SK-N-SH (cell line): Measurements from ENCODE around the gene SBK1. TPM values are rescaled to one million over a fixed set of nuclear protein-coding genes. Genes with fewer than 3 reads are reported as not detected.

Experiments
- CTCF ChIA-PET: fragments of 300-600, 350-600 bp; formaldehyde crosslinking; extraction: SDS; loops from one replicate; lab custom pipeline; 2021; lab: Yijun Ruan, JAX
- POLR2A ChIA-PET: fragments of 350-600 bp; sonication (Branson Sonifier 250); formaldehyde crosslinking; extraction: SDS; loops from one replicate; lab custom pipeline; 2020; ENCODE audit warnings: antibody characterized with exemption, inconsistent platforms; lab: Yijun Ruan, JAX
- DNase-seq: peaks from one replicate; pipeline ENCODE4 v3.0.0; 2012
- H2AFZ ChIP-seq: fragments of 200-600 bp; sonication (generic); 2 replicates; pipeline ENCODE4 v1.8.1; 2016; ENCODE audit warnings: antibody characterized with exemption, mild to moderate bottlenecking, low read depth
- H3F3A ChIP-seq: fragments of 200-600 bp; sonication (generic); replicated peaks from 2 replicates; pipeline ENCODE3; 2016; ENCODE audit warnings: antibody characterized with exemption, mild to moderate bottlenecking; ENCODE audit not compliant: insufficient read depth
- H3K27ac ChIP-seq, 2 experiments: fragments of 200-500 bp in 1 of 2; fragments of 200-600 bp in 1 of 2; sonication (Bioruptor generic) in 1 of 2; sonication (generic), shearing (Covaris generic) in 1 of 2; 2 replicates each; pipeline versions ENCODE4 v1.5.1 to v1.6.1; 2014 to 2016; ENCODE audit warnings: low read depth in 2 of 2, inconsistent platforms in 1 of 2, low read length in 1 of 2, mild to moderate bottlenecking in 1 of 2, mixed read lengths in 1 of 2
- H3K27me3 ChIP-seq: fragments of 200-600 bp; sonication (generic), shearing (Covaris generic); 2 replicates; pipeline ENCODE4 v1.6.1; 2016; ENCODE audit warnings: mixed run types; ENCODE audit not compliant: insufficient read depth
- H3K36me3 ChIP-seq, 2 experiments: fragments of 200-500 bp in 1 of 2; fragments of 200-600 bp in 1 of 2; sonication (Bioruptor generic) in 1 of 2; sonication (generic) in 1 of 2; replicated peaks in 1 of 2; 2 replicates each; pipeline versions ENCODE3 to v1.5.1; 2014 to 2016; ENCODE audit warnings: low read length in 1 of 2, mild to moderate bottlenecking in 1 of 2; ENCODE audit not compliant: insufficient read depth in 2 of 2, control insufficient read depth in 1 of 2
- H3K4me1 ChIP-seq, 2 experiments: fragments of 200-500 bp in 1 of 2; fragments of 200-600 bp in 1 of 2; sonication (Bioruptor generic) in 1 of 2; sonication (generic), shearing (Covaris generic) in 1 of 2; 2 replicates each; pipeline versions ENCODE4 v1.5.1 to v1.6.1; 2014 to 2016; ENCODE audit warnings: low read depth in 1 of 2, low read length in 1 of 2, mixed run types in 1 of 2; ENCODE audit not compliant: insufficient read depth in 2 of 2, control insufficient read depth in 1 of 2
- H3K4me2 ChIP-seq: fragments of 200-600 bp; sonication (generic), shearing (Covaris generic); 2 replicates; pipeline ENCODE4 v1.6.1; 2017; ENCODE audit warnings: mixed run types
- H3K4me3 ChIP-seq, 2 experiments: fragments of 200-500 bp in 1 of 2; fragments of 200-600 bp in 1 of 2; sonication (Bioruptor generic) in 1 of 2; sonication (generic), shearing (Covaris generic) in 1 of 2; 2 replicates each; pipeline versions ENCODE4 v1.5.1 to v1.8.1; 2014 to 2016; ENCODE audit warnings: low read depth in 2 of 2, inconsistent platforms in 1 of 2, low read length in 1 of 2, mild to moderate bottlenecking in 1 of 2, mixed read lengths in 1 of 2, moderate library complexity in 1 of 2
- H3K79me2 ChIP-seq: fragments of 200-600 bp; sonication (generic); 2 replicates; pipeline ENCODE4 v1.8.1; 2017; ENCODE audit warnings: mild to moderate bottlenecking; ENCODE audit not compliant: insufficient read depth
- H3K9ac ChIP-seq: fragments of 200-600 bp; sonication (generic); 2 replicates; pipeline ENCODE4 v1.6.1; 2017; ENCODE audit warnings: mixed run types
- H3K9me2 ChIP-seq: fragments of 200-600 bp; sonication (generic); 2 replicates; pipeline ENCODE4 v1.6.1; 2017; ENCODE audit warnings: mixed run types
- H3K9me3 ChIP-seq: fragments of 200-600 bp; sonication (generic); 2 replicates; pipeline ENCODE4 v1.6.1; 2017; ENCODE audit warnings: mixed run types, mild to moderate bottlenecking, moderate library complexity
- H4K20me1 ChIP-seq: fragments of 200-600 bp; sonication (generic); 2 replicates; pipeline ENCODE4 v1.6.1; 2017; ENCODE audit warnings: mild to moderate bottlenecking, mixed run types; ENCODE audit not compliant: insufficient read depth
- CHD2 ChIP-seq: fragments of 150-350 bp; IDR thresholded peaks from 2 replicates; pipeline ENCODE4 v1.6.1; 2018; ENCODE audit warnings: low read length; ENCODE audit not compliant: partially characterized antibody
- EP300 ChIP-seq, 2 experiments: IDR thresholded peaks; 2 replicates each; pipeline versions ENCODE4 v1.4.0 to v1.6.1; 2012; ENCODE audit warnings: borderline replicate concordance in 1 of 2, low read depth in 1 of 2, low read length in 1 of 2
- EZH2phosphoT487 ChIP-seq: fragments of 200-600 bp; sonication (generic); IDR thresholded peaks from 2 replicates; pipeline ENCODE4 v1.6.1; 2017; ENCODE audit warnings: low read depth, mixed run types, mild to moderate bottlenecking, antibody characterized with exemption, moderate library complexity, borderline replicate concordance
- FOXM1 ChIP-seq: IDR thresholded peaks from 2 replicates; pipeline ENCODE4 v1.4.0; 2012; ENCODE audit warnings: low read depth, mild to moderate bottlenecking
- GABPA ChIP-seq: IDR thresholded peaks from 2 replicates; pipeline ENCODE4 v1.4.0; 2012; ENCODE audit warnings: low read depth, mild to moderate bottlenecking
- JUND ChIP-seq: IDR thresholded peaks from 2 replicates; pipeline ENCODE4 v1.4.0; 2012
- MEF2A ChIP-seq: IDR thresholded peaks from 2 replicates; pipeline ENCODE4 v1.4.0; 2012; ENCODE audit warnings: low read depth, borderline replicate concordance
- POLR2AphosphoS5 ChIP-seq: IDR thresholded peaks from 2 replicates; pipeline ENCODE4 v1.6.1; 2012; ENCODE audit warnings: low read depth, low read length
- RAD21 ChIP-seq: IDR thresholded peaks from 2 replicates; pipeline ENCODE4 v1.6.1; 2012; ENCODE audit warnings: mild to moderate bottlenecking, low read length
- RXRA ChIP-seq: IDR thresholded peaks from 2 replicates; pipeline ENCODE4 v1.4.0; 2012; ENCODE audit warnings: low read depth, mild to moderate bottlenecking, borderline replicate concordance
- SIN3A ChIP-seq: IDR thresholded peaks from 2 replicates; pipeline ENCODE4 v1.6.1; 2012; ENCODE audit warnings: low read depth, mild to moderate bottlenecking, low read length, moderate library complexity, borderline replicate concordance
- SMC3 ChIP-seq: IDR thresholded peaks from 2 replicates; pipeline ENCODE4 v1.6.1; 2012; ENCODE audit warnings: low read depth, low read length, improper control_type of control experiment
- TAF1 ChIP-seq: IDR thresholded peaks from 2 replicates; pipeline ENCODE4 v1.6.1; 2012; ENCODE audit warnings: low read depth, mild to moderate bottlenecking, low read length, moderate library complexity, borderline replicate concordance
- TEAD4 ChIP-seq: IDR thresholded peaks from 2 replicates; pipeline ENCODE4 v1.4.0; 2012; ENCODE audit warnings: mild to moderate bottlenecking, borderline replicate concordance; ENCODE audit not compliant: insufficient read depth
- YY1 ChIP-seq: IDR thresholded peaks from 2 replicates; pipeline ENCODE4 v1.4.0; 2012; ENCODE audit warnings: low read depth, mild to moderate bottlenecking
- WGBS: methylation state at CpG from one replicate; pipeline ENCODE4 v1.1.6; 2017; ENCODE audit warnings: low lambda C conversion rate; 5-methylcytosine and 5-hydroxymethylcytosine counted together
- polyA plus RNA-seq, 3 experiments: library from polyadenylated mRNA; depleted of rRNA; stranded (reverse); fragments of >200 nt; gene quantifications; 2 replicates each; pipeline ENCODE4 v1.2.3, GENCODE V29; 2012
- TF ChIP-seq, protein P1 (sequence below): IDR thresholded peaks from 2 replicates; pipeline ENCODE4 v1.6.1; 2012; ENCODE audit warnings: mild to moderate bottlenecking, low read depth, low read length, moderate library complexity
- TF ChIP-seq, protein P2 (sequence below): fragments of 200-600 bp; sonication (generic); IDR thresholded peaks from 2 replicates; pipeline ENCODE4 v1.6.1; 2017; ENCODE audit warnings: antibody characterized with exemption, mild to moderate bottlenecking, moderate library complexity

The SBK1 gene
- polyA plus RNA-seq, 1 of the 3 experiments (the other 2 are of a cell fraction), result 0.36 TPM

DNA sequence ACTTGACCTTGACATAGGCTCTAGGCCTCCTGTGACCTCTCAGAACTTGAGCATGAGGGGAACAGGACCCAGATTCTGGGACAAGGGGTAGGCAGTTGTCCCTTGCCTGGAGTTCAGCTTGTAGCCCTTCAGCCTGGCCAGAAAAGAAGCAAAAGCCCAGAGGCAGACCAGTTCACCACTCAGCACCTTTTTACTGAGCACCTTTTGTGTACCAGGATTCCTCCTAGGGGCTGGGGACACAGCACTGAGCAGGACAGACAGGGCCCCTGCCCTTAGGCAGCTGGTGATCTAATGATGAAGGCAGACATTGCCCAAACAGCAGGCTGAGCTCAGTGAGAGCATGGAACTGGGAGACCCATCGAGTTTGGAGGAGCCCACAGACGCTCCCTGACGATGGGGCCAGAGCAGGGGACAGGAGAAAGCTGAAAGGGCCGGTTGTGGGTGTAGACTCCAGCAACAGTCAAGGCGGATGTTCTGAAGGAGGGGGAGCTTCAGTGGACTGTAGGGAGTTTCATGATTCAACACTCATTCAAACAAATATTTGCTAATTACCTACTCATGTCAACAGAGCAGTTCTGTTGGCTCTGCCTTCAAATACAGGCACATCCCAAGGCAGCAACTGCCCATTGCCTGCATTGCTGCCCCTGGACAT is 32.0 kb downstream of the SBK1 start:
- H3K27ac ChIP-seq, result no peak overlapping the region
- ChIA-PET POLR2A (no interaction called here), CTCF (interaction anchor here (2.3 kb wide), 1 partner anchor 46 kb away, joined by 11 read pairs; no protein-coding TSS in a partner anchor)
- H3K4me3 ChIP-seq, result no peak overlapping the region
- no peaks in the 10 kb centered on the region for H4K20me1 ChIP-seq
- H3K4me1 ChIP-seq, result no peaks in the 10 kb centered on the region
- 66% methylated on average over 5 of the region's 5 CpGs for WGBS
- H3K79me2 ChIP-seq, result no peaks in the 10 kb centered on the region
- no peaks in the 10 kb centered on the region for H3F3A ChIP-seq
- no peaks in the 10 kb centered on the region for H3K27me3 ChIP-seq
- no peak overlapping the region for H3K4me2 ChIP-seq
- no peak overlapping the region for H2AFZ ChIP-seq
- no peaks in the 10 kb centered on the region for H3K9me2 ChIP-seq
- TF ChIP-seq, protein P1, sequence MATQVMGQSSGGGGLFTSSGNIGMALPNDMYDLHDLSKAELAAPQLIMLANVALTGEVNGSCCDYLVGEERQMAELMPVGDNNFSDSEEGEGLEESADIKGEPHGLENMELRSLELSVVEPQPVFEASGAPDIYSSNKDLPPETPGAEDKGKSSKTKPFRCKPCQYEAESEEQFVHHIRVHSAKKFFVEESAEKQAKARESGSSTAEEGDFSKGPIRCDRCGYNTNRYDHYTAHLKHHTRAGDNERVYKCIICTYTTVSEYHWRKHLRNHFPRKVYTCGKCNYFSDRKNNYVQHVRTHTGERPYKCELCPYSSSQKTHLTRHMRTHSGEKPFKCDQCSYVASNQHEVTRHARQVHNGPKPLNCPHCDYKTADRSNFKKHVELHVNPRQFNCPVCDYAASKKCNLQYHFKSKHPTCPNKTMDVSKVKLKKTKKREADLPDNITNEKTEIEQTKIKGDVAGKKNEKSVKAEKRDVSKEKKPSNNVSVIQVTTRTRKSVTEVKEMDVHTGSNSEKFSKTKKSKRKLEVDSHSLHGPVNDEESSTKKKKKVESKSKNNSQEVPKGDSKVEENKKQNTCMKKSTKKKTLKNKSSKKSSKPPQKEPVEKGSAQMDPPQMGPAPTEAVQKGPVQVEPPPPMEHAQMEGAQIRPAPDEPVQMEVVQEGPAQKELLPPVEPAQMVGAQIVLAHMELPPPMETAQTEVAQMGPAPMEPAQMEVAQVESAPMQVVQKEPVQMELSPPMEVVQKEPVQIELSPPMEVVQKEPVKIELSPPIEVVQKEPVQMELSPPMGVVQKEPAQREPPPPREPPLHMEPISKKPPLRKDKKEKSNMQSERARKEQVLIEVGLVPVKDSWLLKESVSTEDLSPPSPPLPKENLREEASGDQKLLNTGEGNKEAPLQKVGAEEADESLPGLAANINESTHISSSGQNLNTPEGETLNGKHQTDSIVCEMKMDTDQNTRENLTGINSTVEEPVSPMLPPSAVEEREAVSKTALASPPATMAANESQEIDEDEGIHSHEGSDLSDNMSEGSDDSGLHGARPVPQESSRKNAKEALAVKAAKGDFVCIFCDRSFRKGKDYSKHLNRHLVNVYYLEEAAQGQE, result no peak
- TF ChIP-seq, all 33 proteins: peak for 0
- H3K9ac ChIP-seq, result no peak overlapping the region
- no peaks in the 10 kb centered on the region for H3K36me3 ChIP-seq
- no peaks in the 10 kb centered on the region for H3K9me3 ChIP-seq
- no peak for DNase-seq

DNA sequence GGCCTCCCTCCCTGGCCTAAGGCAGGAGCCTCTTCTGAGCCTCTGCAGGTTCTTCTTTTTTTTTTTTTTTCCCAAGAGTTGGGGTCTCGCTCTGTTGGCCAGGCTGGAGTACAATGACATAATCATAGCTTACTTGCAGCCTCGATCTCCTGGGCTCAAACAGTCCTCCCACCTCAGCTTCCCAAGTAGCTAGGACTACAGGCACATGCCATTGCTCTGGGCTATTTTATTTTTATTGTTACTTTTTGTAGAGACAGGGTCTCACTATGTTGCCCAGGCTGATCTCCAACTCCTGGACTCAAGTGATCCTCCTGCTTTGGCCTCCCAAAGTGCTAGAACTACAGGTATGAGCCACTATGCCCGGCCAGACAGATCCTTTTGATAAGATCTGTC is 32.6 kb downstream of the SBK1 start:
- Histone ChIP-seq H3F3A (no peaks in the 10 kb centered on the region), H3K4me3 (no peak overlapping the region), H4K20me1 (no peaks in the 10 kb centered on the region), H3K4me2 (no peak overlapping the region), H3K9me3 (no peaks in the 10 kb centered on the region), H3K79me2 (no peaks in the 10 kb centered on the region), H2AFZ (no peak overlapping the region), H3K27ac (no peak overlapping the region), H3K27me3 (no peaks in the 10 kb centered on the region), H3K4me1 (no peaks in the 10 kb centered on the region), H3K36me3 (no peaks in the 10 kb centered on the region), H3K9me2 (no peaks in the 10 kb centered on the region), H3K9ac (no peak overlapping the region)
- POLR2A ChIA-PET, result no interaction called here
- 75% methylated on average over 3 of the region's 3 CpGs for WGBS
- CTCF ChIA-PET, result interaction anchor here (2.3 kb wide), 1 partner anchor 47 kb away, joined by 11 read pairs; no protein-coding TSS in a partner anchor
- TF ChIP-seq JUND (no peak), POLR2AphosphoS5 (no peak), TEAD4 (no peak), EP300 (IDR thresholded peaks at IDR 0.05; ENCODE audit: borderline replicate concordance in 1 of 2, low read depth in 1 of 2, low read length in 1 of 2) (no peak), GABPA (no peak), FOXM1 (no peak), SIN3A (no peak), RXRA (no peak), RAD21 (no peak), SMC3 (no peak), EZH2phosphoT487 (no peak), MEF2A (no peak), CHD2 (no peak), TAF1 (no peak), YY1 (no peak)
- TF ChIP-seq, protein P2, sequence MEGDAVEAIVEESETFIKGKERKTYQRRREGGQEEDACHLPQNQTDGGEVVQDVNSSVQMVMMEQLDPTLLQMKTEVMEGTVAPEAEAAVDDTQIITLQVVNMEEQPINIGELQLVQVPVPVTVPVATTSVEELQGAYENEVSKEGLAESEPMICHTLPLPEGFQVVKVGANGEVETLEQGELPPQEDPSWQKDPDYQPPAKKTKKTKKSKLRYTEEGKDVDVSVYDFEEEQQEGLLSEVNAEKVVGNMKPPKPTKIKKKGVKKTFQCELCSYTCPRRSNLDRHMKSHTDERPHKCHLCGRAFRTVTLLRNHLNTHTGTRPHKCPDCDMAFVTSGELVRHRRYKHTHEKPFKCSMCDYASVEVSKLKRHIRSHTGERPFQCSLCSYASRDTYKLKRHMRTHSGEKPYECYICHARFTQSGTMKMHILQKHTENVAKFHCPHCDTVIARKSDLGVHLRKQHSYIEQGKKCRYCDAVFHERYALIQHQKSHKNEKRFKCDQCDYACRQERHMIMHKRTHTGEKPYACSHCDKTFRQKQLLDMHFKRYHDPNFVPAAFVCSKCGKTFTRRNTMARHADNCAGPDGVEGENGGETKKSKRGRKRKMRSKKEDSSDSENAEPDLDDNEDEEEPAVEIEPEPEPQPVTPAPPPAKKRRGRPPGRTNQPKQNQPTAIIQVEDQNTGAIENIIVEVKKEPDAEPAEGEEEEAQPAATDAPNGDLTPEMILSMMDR, result no peak
- no peak for DNase-seq
